Body of pancreas (tissue), 4 donors: ENCODE measurements around the gene SRM.

Experiments used
- POLR2A ChIP-seq, 3 donors: fragments of 450-650 bp; IDR thresholded peaks; one replicate each; pipeline ENCODE4 v1.6.1; 2016; ENCODE audit warnings: antibody characterized with exemption in 3 of 3, mild to moderate bottlenecking in 2 of 3
- TF ChIP-seq, protein P1 (sequence below), 7 experiments: fragments of 450-650 bp in 4 of 7; fragments of 200-600 bp in 3 of 7; sonication (generic) in 3 of 7; IDR thresholded peaks; one replicate each; pipeline ENCODE4 v1.5.1; 2016 to 2019; ENCODE audit warnings: antibody characterized with exemption in 7 of 7

- TF ChIP-seq, protein P1, sequence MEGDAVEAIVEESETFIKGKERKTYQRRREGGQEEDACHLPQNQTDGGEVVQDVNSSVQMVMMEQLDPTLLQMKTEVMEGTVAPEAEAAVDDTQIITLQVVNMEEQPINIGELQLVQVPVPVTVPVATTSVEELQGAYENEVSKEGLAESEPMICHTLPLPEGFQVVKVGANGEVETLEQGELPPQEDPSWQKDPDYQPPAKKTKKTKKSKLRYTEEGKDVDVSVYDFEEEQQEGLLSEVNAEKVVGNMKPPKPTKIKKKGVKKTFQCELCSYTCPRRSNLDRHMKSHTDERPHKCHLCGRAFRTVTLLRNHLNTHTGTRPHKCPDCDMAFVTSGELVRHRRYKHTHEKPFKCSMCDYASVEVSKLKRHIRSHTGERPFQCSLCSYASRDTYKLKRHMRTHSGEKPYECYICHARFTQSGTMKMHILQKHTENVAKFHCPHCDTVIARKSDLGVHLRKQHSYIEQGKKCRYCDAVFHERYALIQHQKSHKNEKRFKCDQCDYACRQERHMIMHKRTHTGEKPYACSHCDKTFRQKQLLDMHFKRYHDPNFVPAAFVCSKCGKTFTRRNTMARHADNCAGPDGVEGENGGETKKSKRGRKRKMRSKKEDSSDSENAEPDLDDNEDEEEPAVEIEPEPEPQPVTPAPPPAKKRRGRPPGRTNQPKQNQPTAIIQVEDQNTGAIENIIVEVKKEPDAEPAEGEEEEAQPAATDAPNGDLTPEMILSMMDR (IDR thresholded peaks at IDR 0.05) = no peak
- peak; percentile 86 to 96 (median 92) for TF ChIP-seq POLR2A (IDR thresholded peaks at IDR 0.05)
These were observed 47.3 kb downstream of the SRM start, which contains the start of gene TARDBP for GRCh38 chr1:11012260-11013159.
